Skeletal muscle satellite cell (primary cell): ENCODE measurements around the gene SEMA3E.
"Not testable (repeated sequence)": the region's sequence is repeated elsewhere in the genome, so short reads cannot be mapped to it uniquely, and the experiment has no call there.

ENCODE experiments used
- H3K27me3 ChIP-seq: 2 replicates; pipeline ENCODE4 v1.7.0; 2013; ENCODE audit warnings: low read length; ENCODE audit not compliant: control insufficient read depth, insufficient read depth
- H3K36me3 ChIP-seq: 2 replicates; pipeline ENCODE4 v1.7.0; 2013; ENCODE audit warnings: mild to moderate bottlenecking, control low read depth, low read length; ENCODE audit not compliant: insufficient read depth
- H3K4me1 ChIP-seq: 2 replicates; pipeline ENCODE4 v1.7.0; 2013; ENCODE audit warnings: low read length; ENCODE audit not compliant: control insufficient read depth, insufficient read depth
- H3K4me2 ChIP-seq: 2 replicates; pipeline ENCODE4 v1.7.0; 2013; ENCODE audit warnings: mild to moderate bottlenecking, low read length
- H3K4me3 ChIP-seq: 2 replicates; pipeline ENCODE4 v1.7.0; 2013; ENCODE audit warnings: low read length
- H3K9ac ChIP-seq: 2 replicates; pipeline ENCODE4 v1.7.0; 2013; ENCODE audit warnings: mild to moderate bottlenecking, low read depth, low read length, moderate library complexity
- H3K9me3 ChIP-seq: replicated peaks from 2 replicates; pipeline ENCODE4 v1.7.0; 2013; ENCODE audit warnings: mild to moderate bottlenecking, control low read depth, low read length

The SEMA3E gene

GRCh38 chr7:83599131-83599530, 49.8 kb downstream of the SEMA3E start:
- Histone ChIP-seq H3K4me2 (no peak overlapping the region), H3K4me3 (no peak overlapping the region), H3K9me3 (no peaks in the 10 kb centered on the region), H3K4me1 (no peaks in the 10 kb centered on the region), H3K36me3 (no peaks in the 10 kb centered on the region), H3K27me3 (no peaks in the 10 kb centered on the region), H3K9ac (no peak overlapping the region)

DNA sequence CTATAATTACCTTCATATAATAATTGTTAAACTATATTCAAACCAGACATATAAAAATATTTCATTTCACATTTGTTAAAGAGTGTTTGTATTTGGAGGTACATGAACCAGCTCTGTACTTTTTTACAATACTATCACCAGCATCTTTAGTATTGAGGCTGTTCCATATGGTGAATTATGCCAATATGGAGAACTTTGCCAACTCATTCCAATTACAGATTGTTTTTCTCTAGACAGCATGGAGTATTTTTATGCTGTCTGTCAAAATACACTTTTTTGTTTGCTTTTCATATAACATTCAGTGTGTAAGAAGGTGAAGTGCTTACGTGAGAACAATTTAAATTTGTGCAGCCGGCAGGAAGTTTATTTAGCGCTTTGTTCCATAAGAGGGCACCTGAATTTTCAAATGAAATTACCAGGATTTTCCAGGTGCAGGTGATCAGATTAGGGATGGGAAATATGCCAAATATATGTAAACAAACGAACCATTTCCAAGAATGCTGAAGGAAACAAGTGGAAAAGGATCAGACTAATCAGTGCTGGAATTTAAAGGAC, 54.9 kb downstream of the SEMA3E start:
- Histone ChIP-seq H3K9me3 (no peaks in the 10 kb centered on the region), H3K27me3 (peaks cover 3% of the 10 kb centered on the region), H3K36me3 (no peaks in the 10 kb centered on the region), H3K9ac (no peak overlapping the region), H3K4me3 (no peak overlapping the region), H3K4me2 (no peak overlapping the region), H3K4me1 (no peaks in the 10 kb centered on the region)

- Histone ChIP-seq H3K27me3 (peaks cover 9% of the 10 kb centered on the region), H3K4me2 (no peak overlapping the region), H3K4me1 (no peaks in the 10 kb centered on the region), H3K4me3 (no peak overlapping the region), H3K9ac (no peak overlapping the region), H3K36me3 (no peaks in the 10 kb centered on the region), H3K9me3 (no peaks in the 10 kb centered on the region)
Measured at GRCh38 chr7:83588602-83589240, 60.2 kb downstream of the SEMA3E start.

DNA sequence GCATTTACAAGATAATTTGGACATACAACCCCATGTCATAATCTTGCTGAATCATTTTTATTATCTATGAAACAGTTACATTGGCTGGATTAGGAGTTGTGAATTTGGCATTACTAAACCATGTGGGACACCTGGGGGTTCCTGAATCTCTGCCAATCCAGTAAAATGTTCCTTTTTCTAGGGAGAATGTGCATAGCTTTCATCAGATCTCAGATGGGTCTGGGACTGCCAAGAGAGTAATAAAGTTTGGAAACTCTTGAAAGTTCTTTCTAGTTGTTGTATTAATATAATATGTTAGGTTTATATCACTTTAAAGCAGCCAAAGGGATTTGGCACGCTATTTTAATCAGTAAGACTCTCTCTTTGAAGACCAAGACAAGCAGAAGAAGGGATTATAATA, 62.7 kb downstream of the SEMA3E start:
- H3K27me3 ChIP-seq: peaks cover 6% of the 10 kb centered on the region
- no peaks in the 10 kb centered on the region for H3K9me3 ChIP-seq
- H3K9ac ChIP-seq: no peak overlapping the region
- no peaks in the 10 kb centered on the region for H3K4me1 ChIP-seq
- H3K36me3 ChIP-seq: no peaks in the 10 kb centered on the region
- H3K4me2 ChIP-seq: no peak overlapping the region
- no peak overlapping the region for H3K4me3 ChIP-seq

DNA sequence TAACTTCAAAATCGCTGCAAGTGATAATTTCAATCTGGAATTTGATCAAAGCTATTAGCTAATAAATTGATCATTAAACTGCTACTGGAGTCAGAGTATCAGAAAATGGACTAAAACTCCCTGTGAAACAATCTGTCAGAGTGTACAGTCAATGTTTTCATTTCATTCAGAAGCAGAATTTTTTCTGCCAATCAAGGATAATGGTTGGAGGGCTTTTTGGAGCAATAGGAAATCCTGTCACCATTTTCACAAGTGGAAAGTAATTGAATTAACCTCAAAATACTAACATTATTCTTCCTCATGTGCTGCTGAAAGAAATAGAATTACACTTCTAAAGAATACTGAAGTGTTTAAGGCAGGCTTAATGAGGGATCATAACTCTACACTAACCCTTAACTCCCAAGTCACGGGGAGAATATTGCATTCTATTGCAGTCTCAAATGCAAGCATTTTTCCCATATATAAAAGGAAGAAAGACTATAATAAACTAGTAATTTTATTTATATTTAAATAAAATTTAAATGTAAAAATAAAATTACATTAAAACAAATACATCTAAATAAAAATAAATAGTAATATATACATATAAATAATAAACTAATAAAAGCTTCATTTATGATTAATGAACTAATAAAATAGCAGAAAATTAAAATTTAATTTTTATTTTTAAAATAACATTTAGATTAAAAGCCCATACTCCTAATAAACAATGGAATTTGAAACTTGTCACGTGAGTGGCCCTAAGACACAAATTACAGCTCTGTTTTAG, 67.1 kb downstream of the SEMA3E start:
- peaks cover 11% of the 10 kb centered on the region for H3K27me3 ChIP-seq
- no peak overlapping the region for H3K9ac ChIP-seq
- H3K36me3 ChIP-seq: no peaks in the 10 kb centered on the region
- H3K4me1 ChIP-seq: no peaks in the 10 kb centered on the region
- H3K4me2 ChIP-seq: no peak overlapping the region
- no peaks in the 10 kb centered on the region for H3K9me3 ChIP-seq
- H3K4me3 ChIP-seq: no peak overlapping the region

GRCh38 chr7:83579740-83580139, 69.2 kb downstream of the SEMA3E start:
- H3K4me3 ChIP-seq: no peak overlapping the region
- H3K27me3 ChIP-seq: peaks cover 7% of the 10 kb centered on the region
- no peak overlapping the region for H3K9ac ChIP-seq
- no peaks in the 10 kb centered on the region for H3K4me1 ChIP-seq
- no peaks in the 10 kb centered on the region for H3K9me3 ChIP-seq
- H3K36me3 ChIP-seq: no peaks in the 10 kb centered on the region
- no peak overlapping the region for H3K4me2 ChIP-seq

GRCh38 chr7:83575436-83575835, 73.5 kb downstream of the SEMA3E start:
- Histone ChIP-seq H3K9me3 (no peaks in the 10 kb centered on the region), H3K27me3 (peaks cover 2% of the 10 kb centered on the region), H3K36me3 (no peaks in the 10 kb centered on the region), H3K9ac (no peak overlapping the region), H3K4me3 (no peak overlapping the region), H3K4me1 (no peaks in the 10 kb centered on the region), H3K4me2 (no peak overlapping the region)

GRCh38 chr7:83574616-83575015, 74.3 kb downstream of the SEMA3E start:
- Histone ChIP-seq H3K27me3 (no peaks in the 10 kb centered on the region), H3K4me2 (no peak overlapping the region), H3K36me3 (no peaks in the 10 kb centered on the region), H3K4me3 (no peak overlapping the region), H3K4me1 (no peaks in the 10 kb centered on the region), H3K9me3 (no peaks in the 10 kb centered on the region), H3K9ac (no peak overlapping the region)

GRCh38 chr7:83562960-83563359, 86.0 kb downstream of the SEMA3E start:
- H3K4me1 ChIP-seq: no peaks in the 10 kb centered on the region
- H3K9ac ChIP-seq: no peak overlapping the region
- no peaks in the 10 kb centered on the region for H3K9me3 ChIP-seq
- no peak overlapping the region for H3K4me3 ChIP-seq
- peaks cover 4% of the 10 kb centered on the region for H3K27me3 ChIP-seq
- no peaks in the 10 kb centered on the region for H3K36me3 ChIP-seq
- H3K4me2 ChIP-seq: no peak overlapping the region

- no peak overlapping the region for H3K4me3 ChIP-seq
- H3K4me2 ChIP-seq: no peak overlapping the region
- peaks cover 4% of the 10 kb centered on the region for H3K27me3 ChIP-seq
- H3K9ac ChIP-seq: no peak overlapping the region
- H3K9me3 ChIP-seq: no peaks in the 10 kb centered on the region
- no peaks in the 10 kb centered on the region for H3K4me1 ChIP-seq
- no peaks in the 10 kb centered on the region for H3K36me3 ChIP-seq
Measured at GRCh38 chr7:83562289-83562688, 86.7 kb downstream of the SEMA3E start.

DNA sequence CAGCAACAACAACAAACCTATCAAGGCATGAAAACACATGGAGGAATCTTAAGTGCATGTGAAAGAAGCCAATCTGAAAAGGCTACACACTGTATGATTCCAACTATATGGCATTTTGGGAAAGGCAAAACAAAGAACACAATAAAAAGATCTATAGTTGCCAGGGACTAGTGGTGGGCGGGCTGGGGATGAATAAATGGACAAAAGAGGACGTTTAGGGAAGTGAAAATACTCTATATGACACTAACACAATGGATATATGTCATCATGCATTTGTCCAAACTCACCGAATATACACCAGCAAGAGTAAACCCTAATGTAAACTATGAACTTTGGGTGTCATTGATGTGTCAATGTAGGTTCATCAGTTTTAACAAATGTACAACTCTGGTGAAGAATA, 89.1 kb downstream of the SEMA3E start:
- Histone ChIP-seq H3K4me2 (no peak overlapping the region), H3K9me3 (no peaks in the 10 kb centered on the region), H3K36me3 (no peaks in the 10 kb centered on the region), H3K4me3 (no peak overlapping the region), H3K9ac (no peak overlapping the region), H3K4me1 (no peaks in the 10 kb centered on the region), H3K27me3 (peaks cover 4% of the 10 kb centered on the region)

DNA sequence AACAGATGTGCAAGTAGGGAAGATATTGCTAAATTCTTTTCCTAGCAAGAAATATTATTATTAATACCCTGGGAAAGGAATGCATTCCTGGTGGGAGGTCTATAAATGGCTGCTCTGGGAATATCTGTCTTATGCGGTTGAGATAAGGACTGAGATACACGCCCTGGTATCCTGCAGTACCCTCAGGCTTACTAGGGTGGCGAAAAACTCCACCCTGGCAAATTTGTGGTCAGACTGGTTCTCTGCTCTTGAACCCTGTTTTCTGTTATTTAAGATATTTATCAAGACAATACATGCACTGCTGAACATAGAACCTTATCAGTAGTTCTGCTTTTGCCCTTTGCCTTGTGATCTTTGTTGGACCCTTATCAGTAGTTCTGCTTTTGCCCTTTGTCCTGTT, 96.4 kb downstream of the SEMA3E start:
- not testable (repeated sequence) for H3K4me1 ChIP-seq, H3K27me3 ChIP-seq, H3K36me3 ChIP-seq, H3K9me3 ChIP-seq, H3K4me3 ChIP-seq, H3K4me2 ChIP-seq, H3K9ac ChIP-seq
